Activated T-helper 17 cell treated with anti-CD3 and anti-CD28 coated beads, Interleukin-2, amount 50 U/mL, for 72 hours (primary cell): Measurements from ENCODE around the gene CENPVL1. TPM values are rescaled to one million over a fixed set of nuclear protein-coding genes. Genes with fewer than 3 reads are reported as not detected.
"Not testable (repeated sequence)": the region's sequence is repeated elsewhere in the genome, so short reads cannot be mapped to it uniquely, and the experiment has no call there.

Source experiments
- ATAC-seq: fragments of 150-1000 bp; cut with Tn5 transposase; replicated peaks from 2 replicates; pipeline ENCODE4 v1.10.0; 2021; ENCODE audit warnings: mild to moderate bottlenecking, moderate library complexity
- H3K27ac Mint-ChIP-seq: one replicate; pipeline ENCODE4 v1.8.0; 2022; ENCODE audit warnings: mixed read lengths
- H3K27me3 Mint-ChIP-seq: one replicate; pipeline ENCODE4 v1.8.0; 2022; ENCODE audit warnings: mixed read lengths
- H3K36me3 Mint-ChIP-seq: one replicate; pipeline ENCODE4 v1.8.0; 2022; ENCODE audit warnings: low read depth, mild to moderate bottlenecking, mixed read lengths
- H3K4me1 Mint-ChIP-seq: one replicate; pipeline ENCODE4 v1.8.0; 2022; ENCODE audit warnings: mixed read lengths
- H3K4me3 Mint-ChIP-seq: one replicate; pipeline ENCODE4 v1.8.0; 2022; ENCODE audit warnings: mild to moderate bottlenecking, mixed read lengths
- H3K9me3 Mint-ChIP-seq: one replicate; pipeline ENCODE4 v1.8.0; 2022; ENCODE audit warnings: mixed read lengths
- total RNA-seq, 2 donors: library from RNA; stranded (reverse); gene quantifications; one replicate each; pipeline ENCODE4 v1.2.3, GENCODE V29; 2022

The CENPVL1 gene
- not detected for total RNA-seq

DNA sequence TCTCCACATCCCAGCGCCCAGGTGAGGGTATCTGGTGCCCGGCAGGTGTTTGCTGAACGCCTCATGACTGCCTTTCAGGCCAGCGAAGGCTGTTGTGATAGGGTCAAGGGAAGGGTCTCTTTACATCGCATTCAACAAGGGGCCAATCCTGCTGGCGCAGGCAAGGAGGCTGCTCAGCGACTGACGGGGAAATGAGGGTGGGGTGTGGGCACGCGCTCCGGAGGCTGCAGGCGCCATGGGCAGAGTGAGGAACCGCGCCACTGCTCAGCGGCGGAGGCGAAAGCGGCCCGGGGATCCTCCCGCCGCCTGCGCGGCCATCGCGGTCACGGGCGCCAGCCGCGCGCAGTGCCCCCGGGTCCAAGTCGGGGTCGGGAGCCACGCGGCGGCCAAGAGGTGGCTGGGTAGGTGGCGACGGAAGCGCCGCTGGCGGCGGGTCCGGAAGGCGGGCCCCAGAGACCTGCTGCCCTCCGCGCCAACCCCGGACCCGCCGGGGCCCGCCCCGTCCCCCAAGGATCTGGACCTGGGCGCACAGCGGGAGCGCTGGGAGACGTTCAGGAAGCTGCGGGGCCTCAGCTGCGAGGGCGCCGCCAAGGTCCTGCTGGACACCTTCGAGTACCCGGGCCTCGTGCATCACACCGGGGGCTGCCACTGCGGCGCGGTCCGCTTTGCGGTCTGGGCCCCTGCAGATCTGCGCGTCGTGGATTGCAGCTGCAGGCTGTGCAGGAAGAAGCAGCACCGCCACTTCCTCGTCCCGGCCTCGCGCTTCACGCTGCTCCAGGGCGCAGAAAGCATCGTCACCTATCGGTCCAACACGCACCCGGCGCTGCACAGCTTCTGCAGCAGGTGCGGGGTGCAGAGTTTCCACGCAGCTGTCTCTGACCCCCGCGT lies at the start of gene CENPVL1:
CENPVL1 (plus strand) TSS at position 236 of the 888 bp plus-strand sequence; CDS start at position 236, 0 bp downstream.
- not testable (repeated sequence) for ATAC-seq, H3K4me3 Mint-ChIP-seq, H3K9me3 Mint-ChIP-seq, H3K27me3 Mint-ChIP-seq, H3K4me1 Mint-ChIP-seq, H3K36me3 Mint-ChIP-seq, H3K27ac Mint-ChIP-seq

DNA sequence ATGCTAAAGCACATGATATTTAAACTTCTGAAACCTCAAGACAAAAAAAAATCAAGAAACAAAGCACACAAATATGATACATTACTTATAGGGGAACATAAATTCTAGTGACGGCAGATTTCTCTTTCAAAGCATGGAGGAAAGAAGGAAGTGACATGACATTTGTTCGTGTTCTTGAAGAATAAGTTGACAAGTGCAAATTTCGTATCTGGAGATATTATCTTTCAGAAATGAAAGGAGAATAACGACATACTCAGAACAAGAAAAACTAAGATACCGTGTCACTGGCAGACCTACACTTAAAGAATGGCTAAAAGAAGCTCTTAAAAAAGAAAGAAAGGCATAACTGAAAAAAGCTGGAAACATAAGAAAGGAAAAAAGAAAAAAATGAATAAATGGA lies 44.3 kb upstream of the CENPVL1 start:
- H3K27ac Mint-ChIP-seq: no peak overlapping the region
- H3K4me1 Mint-ChIP-seq: no peaks in the 10 kb centered on the region
- H3K9me3 Mint-ChIP-seq: no peaks in the 10 kb centered on the region
- no peak overlapping the region for H3K4me3 Mint-ChIP-seq
- H3K36me3 Mint-ChIP-seq: no peaks in the 10 kb centered on the region
- ATAC-seq: no peak
- peaks cover 9% of the 10 kb centered on the region for H3K27me3 Mint-ChIP-seq

DNA sequence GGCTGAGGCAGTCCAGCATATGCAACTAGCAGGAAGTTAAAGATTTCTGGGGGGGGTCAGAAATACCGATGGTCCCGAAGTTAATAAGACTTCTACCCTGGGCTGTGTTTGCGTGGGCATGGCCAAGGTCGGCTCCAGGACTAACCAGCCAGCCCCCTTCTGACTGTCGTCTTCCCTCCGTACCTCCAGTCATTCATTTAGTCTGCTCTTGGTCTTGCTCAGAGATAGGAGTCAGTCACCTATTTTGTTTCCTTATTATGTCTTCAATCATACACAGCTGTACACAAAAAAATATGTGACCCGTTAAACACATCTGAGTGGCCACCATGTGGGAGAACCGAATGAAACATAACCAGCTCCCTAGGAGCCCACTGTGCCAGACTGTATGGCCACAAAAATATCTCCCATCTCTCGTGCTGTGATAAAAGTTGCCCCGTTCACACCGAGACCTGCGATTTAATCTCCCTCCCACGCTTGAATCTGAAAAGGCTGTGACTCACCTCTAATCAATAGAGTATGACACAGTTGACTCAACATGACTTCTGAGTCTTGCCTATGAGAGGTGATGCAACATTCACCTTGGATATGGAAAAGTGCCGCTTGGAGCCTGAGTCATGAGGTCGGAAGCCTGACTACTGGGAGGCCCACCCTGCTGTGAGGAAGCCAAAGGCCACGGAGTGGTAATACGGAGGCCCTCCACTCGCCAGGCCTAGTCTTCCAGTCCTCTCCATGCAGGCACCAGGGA lies 30.5 kb upstream of the CENPVL1 start:
- ATAC-seq: peak; percentile 73
- H3K4me3 Mint-ChIP-seq: not testable (repeated sequence)

DNA sequence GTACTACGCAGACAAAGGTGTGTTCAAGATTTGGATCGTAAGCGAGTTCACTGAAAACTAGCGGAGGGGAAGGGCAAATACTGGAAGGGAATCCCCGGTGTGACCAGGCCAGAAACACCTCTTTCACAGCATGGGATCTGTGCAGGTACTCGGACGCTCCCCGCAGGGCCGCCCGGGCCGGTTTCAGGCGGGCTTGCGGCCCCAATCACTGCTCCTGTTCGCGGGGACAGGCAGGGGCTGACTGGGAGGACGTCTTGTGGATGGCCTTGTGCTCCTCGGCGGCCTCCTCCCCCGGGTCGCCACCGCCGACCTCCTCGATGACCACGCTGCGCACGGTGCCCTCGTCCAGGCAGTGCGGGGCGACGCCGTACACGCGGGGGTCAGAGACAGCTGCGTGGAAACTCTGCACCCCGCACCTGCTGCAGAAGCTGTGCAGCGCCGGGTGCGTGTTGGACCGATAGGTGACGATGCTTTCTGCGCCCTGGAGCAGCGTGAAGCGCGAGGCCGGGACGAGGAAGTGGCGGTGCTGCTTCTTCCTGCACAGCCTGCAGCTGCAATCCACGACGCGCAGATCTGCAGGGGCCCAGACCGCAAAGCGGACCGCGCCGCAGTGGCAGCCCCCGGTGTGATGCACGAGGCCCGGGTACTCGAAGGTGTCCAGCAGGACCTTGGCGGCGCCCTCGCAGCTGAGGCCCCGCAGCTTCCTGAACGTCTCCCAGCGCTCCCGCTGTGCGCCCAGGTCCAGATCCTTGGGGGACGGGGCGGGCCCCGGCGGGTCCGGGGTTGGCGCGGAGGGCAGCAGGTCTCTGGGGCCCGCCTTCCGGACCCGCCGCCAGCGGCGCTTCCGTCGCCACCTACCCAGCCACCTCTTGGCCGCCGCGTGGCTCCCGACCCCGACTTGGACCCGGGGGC lies 28.2 kb upstream of the CENPVL1 start:
- H3K4me3 Mint-ChIP-seq, ATAC-seq, H3K36me3 Mint-ChIP-seq, H3K27ac Mint-ChIP-seq, H3K4me1 Mint-ChIP-seq, H3K9me3 Mint-ChIP-seq, H3K27me3 Mint-ChIP-seq: not testable (repeated sequence)

More for the DNA sequence above, 30.5 kb upstream of the CENPVL1 start:
- H3K27me3 Mint-ChIP-seq, H3K36me3 Mint-ChIP-seq, H3K27ac Mint-ChIP-seq, H3K9me3 Mint-ChIP-seq, H3K4me1 Mint-ChIP-seq: not testable (repeated sequence)

DNA sequence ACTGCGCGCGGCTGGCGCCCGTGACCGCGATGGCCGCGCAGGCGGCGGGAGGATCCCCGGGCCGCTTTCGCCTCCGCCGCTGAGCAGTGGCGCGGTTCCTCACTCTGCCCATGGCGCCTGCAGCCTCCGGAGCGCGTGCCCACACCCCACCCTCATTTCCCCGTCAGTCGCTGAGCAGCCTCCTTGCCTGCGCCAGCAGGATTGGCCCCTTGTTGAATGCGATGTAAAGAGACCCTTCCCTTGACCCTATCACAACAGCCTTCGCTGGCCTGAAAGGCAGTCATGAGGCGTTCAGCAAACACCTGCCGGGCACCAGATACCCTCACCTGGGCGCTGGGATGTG lies 27.6 kb upstream of the CENPVL1 start, which contains the start of gene CENPVL2:
CENPVL2 (minus strand) TSS at position 112 of the 343 bp plus-strand sequence; CDS start at position 112, 0 bp downstream.
- not testable (repeated sequence) for H3K4me1 Mint-ChIP-seq, H3K9me3 Mint-ChIP-seq, ATAC-seq, H3K4me3 Mint-ChIP-seq, H3K36me3 Mint-ChIP-seq, H3K27me3 Mint-ChIP-seq, H3K27ac Mint-ChIP-seq

DNA sequence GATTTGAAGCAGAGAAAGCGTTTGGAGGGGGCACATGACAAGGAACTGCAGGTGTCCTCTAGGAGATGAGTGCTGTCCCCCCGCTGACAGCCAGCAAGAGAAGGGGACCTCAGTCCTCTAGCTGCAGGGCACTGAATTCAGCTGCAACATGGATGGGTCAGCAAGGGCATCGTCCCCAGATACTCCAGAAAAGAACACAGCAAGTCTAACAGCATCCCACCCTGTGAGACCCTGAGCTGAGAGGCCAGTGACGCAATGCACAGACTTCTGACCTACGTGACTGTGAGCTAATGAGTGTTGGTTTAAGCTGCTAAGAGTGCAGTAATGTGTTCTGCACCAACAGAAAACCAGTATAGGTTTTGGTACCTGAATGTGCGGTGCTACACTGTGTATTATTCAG lies 16.1 kb upstream of the CENPVL1 start:
- H3K27me3 Mint-ChIP-seq: peaks cover 18% of the 10 kb centered on the region
- H3K9me3 Mint-ChIP-seq: no peaks in the 10 kb centered on the region
- no peaks in the 10 kb centered on the region for H3K36me3 Mint-ChIP-seq
- no peaks in the 10 kb centered on the region for H3K4me1 Mint-ChIP-seq
- H3K27ac Mint-ChIP-seq: no peak overlapping the region
- no peak for ATAC-seq
- H3K4me3 Mint-ChIP-seq: no peak overlapping the region

DNA sequence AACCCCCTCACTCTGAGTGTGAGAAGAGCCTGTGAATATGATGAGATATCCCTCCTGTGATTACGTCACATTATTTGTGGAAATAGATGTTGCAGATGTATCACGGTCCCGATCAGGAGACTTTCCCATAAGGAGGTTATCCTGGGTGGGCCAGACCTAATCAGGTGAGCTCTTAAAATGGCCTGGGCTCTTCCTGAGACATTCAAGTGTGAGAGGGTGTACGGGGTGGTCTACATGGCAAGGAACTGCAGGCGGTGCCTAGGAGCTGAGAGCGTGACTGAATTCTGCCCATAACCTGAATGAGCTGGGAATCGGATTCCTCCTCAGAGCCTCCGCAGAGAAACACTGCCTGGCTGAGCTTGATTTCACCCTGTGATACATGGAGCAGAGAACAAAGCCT lies 12.9 kb upstream of the CENPVL1 start:
- Mint-ChIP-seq H3K27me3 (peaks cover 18% of the 10 kb centered on the region), H3K9me3 (no peaks in the 10 kb centered on the region), H3K4me3 (no peak overlapping the region), H3K4me1 (no peaks in the 10 kb centered on the region), H3K36me3 (no peaks in the 10 kb centered on the region), H3K27ac (no peak overlapping the region)
- no peak for ATAC-seq

DNA sequence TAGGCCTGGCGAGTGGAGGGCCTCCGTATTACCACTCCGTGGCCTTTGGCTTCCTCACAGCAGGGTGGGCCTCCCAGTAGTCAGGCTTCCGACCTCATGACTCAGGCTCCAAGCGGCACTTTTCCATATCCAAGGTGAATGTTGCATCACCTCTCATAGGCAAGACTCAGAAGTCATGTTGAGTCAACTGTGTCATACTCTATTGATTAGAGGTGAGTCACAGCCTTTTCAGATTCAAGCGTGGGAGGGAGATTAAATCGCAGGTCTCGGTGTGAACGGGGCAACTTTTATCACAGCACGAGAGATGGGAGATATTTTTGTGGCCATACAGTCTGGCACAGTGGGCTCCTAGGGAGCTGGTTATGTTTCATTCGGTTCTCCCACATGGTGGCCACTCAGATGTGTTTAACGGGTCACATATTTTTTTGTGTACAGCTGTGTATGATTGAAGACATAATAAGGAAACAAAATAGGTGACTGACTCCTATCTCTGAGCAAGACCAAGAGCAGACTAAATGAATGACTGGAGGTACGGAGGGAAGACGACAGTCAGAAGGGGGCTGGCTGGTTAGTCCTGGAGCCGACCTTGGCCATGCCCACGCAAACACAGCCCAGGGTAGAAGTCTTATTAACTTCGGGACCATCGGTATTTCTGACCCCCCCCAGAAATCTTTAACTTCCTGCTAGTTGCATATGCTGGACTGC lies 2.8 kb downstream of the CENPVL1 start:
- not testable (repeated sequence) for H3K9me3 Mint-ChIP-seq, H3K27me3 Mint-ChIP-seq, H3K4me1 Mint-ChIP-seq, H3K4me3 Mint-ChIP-seq, H3K36me3 Mint-ChIP-seq, H3K27ac Mint-ChIP-seq
- peak; percentile 75 for ATAC-seq

DNA sequence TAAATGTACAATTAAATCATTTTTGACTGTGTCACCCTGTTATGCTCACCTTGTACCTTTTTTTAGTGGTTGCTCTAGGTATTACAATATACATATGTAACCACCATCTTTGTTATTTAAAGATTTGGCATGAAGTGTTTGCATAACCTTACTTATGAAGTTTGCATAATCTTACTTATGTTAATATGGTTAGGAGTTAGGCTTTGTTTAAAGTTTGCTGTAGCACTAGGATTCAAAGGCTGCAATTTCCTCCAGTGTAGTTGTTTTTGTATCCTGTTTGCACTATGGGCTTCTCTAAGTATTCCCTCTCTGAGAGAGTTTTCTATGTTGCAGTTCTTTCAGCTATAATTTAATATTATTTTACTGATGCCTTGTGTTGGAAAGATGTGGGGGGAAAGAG lies 17.9 kb downstream of the CENPVL1 start:
- ATAC-seq: no peak
- no peak overlapping the region for H3K27ac Mint-ChIP-seq
- H3K9me3 Mint-ChIP-seq: no peaks in the 10 kb centered on the region
- no peaks in the 10 kb centered on the region for H3K27me3 Mint-ChIP-seq
- no peaks in the 10 kb centered on the region for H3K36me3 Mint-ChIP-seq
- H3K4me1 Mint-ChIP-seq: no peaks in the 10 kb centered on the region
- H3K4me3 Mint-ChIP-seq: no peak overlapping the region

DNA sequence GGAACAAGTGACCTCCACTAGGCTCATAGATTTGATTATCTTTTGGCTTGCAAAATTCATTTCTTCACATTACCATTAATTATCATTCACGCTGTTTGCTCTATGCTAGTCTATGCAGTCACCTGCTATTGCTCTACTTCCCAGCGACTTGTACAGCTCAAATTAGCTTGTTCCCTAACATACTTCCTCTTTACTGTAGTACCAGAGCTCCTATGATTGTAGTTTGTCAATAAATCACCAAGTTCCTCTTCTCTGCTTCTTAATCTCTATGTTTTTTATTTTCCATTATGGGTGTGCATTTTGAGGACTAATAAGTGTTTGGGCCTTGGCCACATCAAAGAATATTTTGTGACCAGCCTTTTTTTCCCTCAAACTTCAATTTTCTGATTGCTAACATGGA lies 26.8 kb downstream of the CENPVL1 start:
- no peaks in the 10 kb centered on the region for H3K36me3 Mint-ChIP-seq
- H3K9me3 Mint-ChIP-seq: no peaks in the 10 kb centered on the region
- ATAC-seq: no peak
- no peak overlapping the region for H3K27ac Mint-ChIP-seq
- H3K4me1 Mint-ChIP-seq: no peaks in the 10 kb centered on the region
- peaks cover 19% of the 10 kb centered on the region for H3K27me3 Mint-ChIP-seq
- no peak overlapping the region for H3K4me3 Mint-ChIP-seq

DNA sequence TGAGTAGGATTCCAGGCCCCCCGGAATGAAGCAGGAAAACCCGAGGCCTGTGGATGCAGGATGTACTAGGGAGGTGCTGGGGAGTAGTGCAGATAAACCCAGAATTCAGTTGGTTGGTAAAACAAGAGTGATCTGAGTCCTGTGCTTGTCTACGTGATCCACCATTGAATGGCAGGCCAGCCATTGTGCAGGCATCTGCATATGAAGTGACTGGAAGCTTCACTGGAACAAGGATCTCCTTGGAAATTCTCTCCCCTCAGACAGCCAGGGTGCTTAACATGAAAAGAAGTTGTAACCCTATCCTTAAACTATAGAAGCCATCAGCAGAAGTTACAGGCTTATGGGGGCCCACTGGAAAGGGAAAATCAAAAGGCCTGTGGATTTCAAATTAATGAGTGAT lies 32.3 kb downstream of the CENPVL1 start:
- peaks cover 8% of the 10 kb centered on the region for H3K9me3 Mint-ChIP-seq
- peaks cover 4% of the 10 kb centered on the region for H3K4me1 Mint-ChIP-seq
- H3K36me3 Mint-ChIP-seq: peaks cover 21% of the 10 kb centered on the region
- H3K27me3 Mint-ChIP-seq: peaks cover 5% of the 10 kb centered on the region
- H3K4me3 Mint-ChIP-seq: peak overlapping the region; percentile 88
- ATAC-seq: no peak
- H3K27ac Mint-ChIP-seq: peak overlapping the region; percentile 86

DNA sequence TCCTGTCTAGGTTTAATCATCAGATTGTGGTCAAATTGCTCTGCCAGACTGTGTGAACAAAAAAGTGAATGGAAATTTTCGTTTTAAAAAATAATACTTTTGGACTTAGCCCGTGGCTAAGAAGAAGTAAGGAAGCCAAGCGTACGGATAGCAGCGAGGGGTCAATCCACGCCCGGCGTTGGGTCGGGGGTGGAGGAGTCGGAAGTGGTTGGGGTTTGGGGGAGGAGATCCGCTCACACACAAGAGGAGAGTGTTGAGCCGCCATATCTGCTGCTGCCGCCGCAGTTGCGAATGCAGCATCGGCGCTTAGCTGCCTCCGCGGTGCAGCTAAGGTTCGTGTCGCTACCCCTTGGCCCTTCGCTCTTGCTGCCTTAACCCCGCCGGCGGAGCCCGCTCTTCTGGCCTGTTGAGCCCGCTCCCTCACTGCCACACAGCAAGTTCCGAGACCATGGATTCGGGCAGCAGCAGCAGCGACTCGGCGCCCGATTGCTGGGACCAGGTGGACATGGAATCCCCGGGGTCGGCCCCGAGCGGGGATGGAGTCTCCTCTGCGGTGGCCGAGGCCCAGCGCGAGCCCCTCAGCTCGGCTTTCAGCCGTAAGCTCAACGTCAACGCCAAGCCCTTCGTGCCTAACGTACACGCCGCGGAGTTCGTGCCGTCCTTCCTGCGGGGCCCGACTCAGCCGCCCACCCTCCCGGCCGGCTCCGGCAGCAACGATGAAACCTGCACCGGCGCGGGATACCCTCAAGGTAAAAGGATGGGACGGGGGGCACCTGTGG lies 33.1 kb downstream of the CENPVL1 start, which contains the start of gene GSPT2:
GSPT2 (plus strand) TSS at position 264 of the 779 bp plus-strand sequence; CDS start at position 449, 185 bp downstream.
- ATAC-seq: peak; percentile 99
- Mint-ChIP-seq H3K4me3 (peak within 1 kb of the TSS; percentile 88), H3K36me3 (peaks cover 21% of the 10 kb centered on the region), H3K4me1 (peaks cover 4% of the 10 kb centered on the region), H3K27ac (peak within 1 kb of the TSS; percentile 86), H3K9me3 (peaks cover 8% of the 10 kb centered on the region), H3K27me3 (no peaks in the 10 kb centered on the region)

DNA sequence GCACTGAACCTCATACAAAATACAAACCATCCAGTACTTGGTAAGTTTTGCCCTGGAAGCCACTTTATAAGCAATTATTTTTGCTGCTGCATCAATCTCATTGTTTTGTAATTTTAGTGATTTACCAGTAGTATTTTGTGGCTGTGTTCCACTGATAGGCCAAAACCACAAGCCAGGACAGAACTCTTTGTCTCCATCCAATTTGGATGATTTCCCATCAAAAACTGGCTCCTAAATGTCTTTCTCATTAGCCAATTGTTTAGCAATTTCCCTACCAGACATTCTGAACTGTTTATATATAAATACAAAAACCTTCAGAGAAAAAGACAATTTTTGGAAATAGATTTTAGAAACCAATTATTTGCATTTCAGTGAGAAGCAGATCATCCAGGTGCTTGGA lies 37.4 kb downstream of the CENPVL1 start:
- Mint-ChIP-seq H3K4me3 (no peak overlapping the region), H3K27me3 (no peaks in the 10 kb centered on the region), H3K27ac (no peak overlapping the region), H3K4me1 (peaks cover 4% of the 10 kb centered on the region), H3K9me3 (peaks cover 8% of the 10 kb centered on the region), H3K36me3 (peaks cover 21% of the 10 kb centered on the region)
- no peak for ATAC-seq
